Mucosa of gallbladder (tissue), 1 donor: ENCODE results near the gene SLC9A7. TPM values are rescaled to one million over a fixed set of nuclear protein-coding genes. Genes with fewer than 3 reads are reported as not detected.

Source experiments
- DNase-seq: peaks from one replicate; pipeline ENCODE4 v3.0.0-alpha.2; 2020; ENCODE audit warnings: low spot score
- total RNA-seq: library from RNA; stranded (reverse); gene quantifications from one replicate; pipeline ENCODE4 v1.2.1, GENCODE V29; 2021
- donor health status: DM: no; HTN: no; CAD: no.

Gene SLC9A7
- total RNA-seq, 1 donor from 2014 or later: 6.2 TPM

GRCh38 chrX:46610070-46610658 is 148.8 kb downstream of the SLC9A7 start:
- no peak for DNase-seq

GRCh38 chrX:46607916-46608315 is 151.0 kb downstream of the SLC9A7 start:
- DNase-seq: no peak

GRCh38 chrX:46602468-46603102 is 156.3 kb downstream of the SLC9A7 start:
- DNase-seq: no peak

- no peak for DNase-seq
Observed at GRCh38 chrX:46601283-46601682, 157.6 kb downstream of the SLC9A7 start.

- no peak for DNase-seq
Observed at GRCh38 chrX:46599051-46599560, 159.8 kb downstream of the SLC9A7 start.

GRCh38 chrX:46597771-46598170 is 161.1 kb downstream of the SLC9A7 start:
- DNase-seq: no peak

- no peak for DNase-seq
Observed at GRCh38 chrX:46597208-46597607, 161.7 kb downstream of the SLC9A7 start.

- DNase-seq: no peak
Observed at GRCh38 chrX:46595084-46595483, 163.8 kb downstream of the SLC9A7 start.

GRCh38 chrX:46589977-46590723 is 168.8 kb downstream of the SLC9A7 start:
- no peak for DNase-seq

- DNase-seq: peak; percentile 20
Observed at GRCh38 chrX:46588263-46588662, 170.7 kb downstream of the SLC9A7 start.

GRCh38 chrX:46587753-46588171 is 171.2 kb downstream of the SLC9A7 start:
- DNase-seq: no peak

GRCh38 chrX:46587158-46587557 is 171.8 kb downstream of the SLC9A7 start:
- DNase-seq: no peak

- DNase-seq: no peak
Observed at GRCh38 chrX:46584736-46585135, 174.2 kb downstream of the SLC9A7 start.

- DNase-seq: no peak
Observed at GRCh38 chrX:46582966-46583365, 176.0 kb downstream of the SLC9A7 start.

GRCh38 chrX:46582325-46582724 is 176.6 kb downstream of the SLC9A7 start:
- DNase-seq: no peak

- no peak for DNase-seq
Observed at GRCh38 chrX:46580613-46581012, 178.3 kb downstream of the SLC9A7 start.

GRCh38 chrX:46579250-46579649 is 179.7 kb downstream of the SLC9A7 start:
- DNase-seq: no peak

GRCh38 chrX:46577221-46578005 is 181.5 kb downstream of the SLC9A7 start:
- no peak for DNase-seq

- no peak for DNase-seq
Observed at GRCh38 chrX:46576458-46576857, 182.5 kb downstream of the SLC9A7 start.

- no peak for DNase-seq
Observed at GRCh38 chrX:46575991-46576392, 182.9 kb downstream of the SLC9A7 start.

- DNase-seq: no peak
Observed at GRCh38 chrX:46575586-46575985, 183.3 kb downstream of the SLC9A7 start.

GRCh38 chrX:46574774-46575381 is 184.0 kb downstream of the SLC9A7 start:
- no peak for DNase-seq
